ENCODE measurements around the gene ARHGDIA.
A peak's percentile ranks its signal among the peaks of the same experiment; 100 is the strongest.

The ARHGDIA gene

DNA sequence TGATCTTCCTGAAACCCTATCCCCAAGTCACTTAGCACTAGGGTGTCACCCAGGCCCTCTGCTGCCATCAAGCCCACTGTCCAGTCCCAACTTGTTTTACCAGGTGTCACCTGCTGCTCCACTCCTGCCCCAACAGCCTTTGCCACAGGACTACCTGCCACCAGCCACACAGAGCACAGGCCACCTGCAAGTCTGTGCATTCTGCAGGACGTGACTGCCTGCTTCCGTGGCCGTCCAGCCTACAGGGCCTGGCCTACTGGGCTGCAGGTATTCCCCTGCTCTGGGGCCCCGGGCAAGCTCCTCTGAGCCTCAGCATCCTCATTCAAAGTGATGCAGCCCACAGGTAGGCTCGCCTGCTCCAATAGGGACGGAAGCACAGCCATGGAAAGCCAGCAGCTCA is 41.3 kb downstream of the ARHGDIA start:
- no peak for TF ChIP-seq CTCF (IDR thresholded peaks at IDR 0.05; ENCODE audit: low read depth, low read length, missing control alignments)
- DNase-seq, result no peak
- no peaks in the 10 kb centered on the region for H3K36me3 ChIP-seq (replicated peaks)
- H3K4me3 ChIP-seq (ENCODE audit: low read depth, low read length), result no peak overlapping the region
- no peaks in the 10 kb centered on the region for H3K27me3 ChIP-seq (replicated peaks)
- in situ Hi-C loops (cut with HindIII; ENCODE audit: low pct_ligation_motif_present, low sequenced_read_pairs), result no loop called here
- no peak overlapping the region for H3K27ac ChIP-seq

- Histone ChIP-seq H3K36me3 (replicated peaks) (peaks cover 3% of the 10 kb centered on the region), H3K27ac (no peak overlapping the region), H3K4me3 (ENCODE audit: low read depth, low read length) (no peak overlapping the region), H3K27me3 (replicated peaks) (no peaks in the 10 kb centered on the region)
- TF ChIP-seq CTCF (IDR thresholded peaks at IDR 0.05; ENCODE audit: low read depth, low read length, missing control alignments), result no peak
- DNase-seq, result no peak
- in situ Hi-C loops (cut with HindIII; ENCODE audit: low pct_ligation_motif_present, low sequenced_read_pairs), result no loop called here
Measured at GRCh38 chr17:81828656-81829055, 42.5 kb downstream of the ARHGDIA start.

- Histone ChIP-seq H3K36me3 (replicated peaks) (peaks cover 6% of the 10 kb centered on the region), H3K27me3 (replicated peaks) (no peaks in the 10 kb centered on the region), H3K27ac (no peak overlapping the region), H3K4me3 (ENCODE audit: low read depth, low read length) (no peak overlapping the region)
- peak; percentile 10 for TF ChIP-seq CTCF (IDR thresholded peaks at IDR 0.05; ENCODE audit: low read depth, low read length, missing control alignments)
- no peak for DNase-seq
- in situ Hi-C loops (cut with HindIII; ENCODE audit: low pct_ligation_motif_present, low sequenced_read_pairs), result no loop called here
Measured at GRCh38 chr17:81825841-81826466, 45.2 kb downstream of the ARHGDIA start.

DNA sequence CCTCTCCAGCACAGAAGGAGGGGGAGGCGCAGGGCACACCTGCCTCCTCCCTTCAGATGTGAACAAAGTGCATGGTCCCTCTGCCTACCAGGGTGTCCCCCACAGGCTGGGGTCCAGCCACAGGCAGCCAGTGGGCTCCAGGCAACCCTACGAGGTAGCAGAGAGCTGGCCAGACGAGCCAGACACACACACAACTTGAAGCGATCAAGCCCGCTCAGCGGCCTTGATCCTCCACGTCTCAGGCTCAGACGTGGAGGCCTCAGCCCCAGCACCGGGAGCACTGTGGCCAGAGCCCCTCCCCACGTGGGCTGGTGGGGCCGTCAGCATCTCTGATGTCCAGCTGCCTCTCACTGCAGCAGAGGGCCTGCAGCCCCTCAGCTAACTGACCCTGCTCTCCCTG is 46.5 kb downstream of the ARHGDIA start:
- DNase-seq, result no peak
- Histone ChIP-seq H3K36me3 (replicated peaks) (peaks cover 6% of the 10 kb centered on the region), H3K27ac (no peak overlapping the region), H3K27me3 (replicated peaks) (no peaks in the 10 kb centered on the region), H3K4me3 (ENCODE audit: low read depth, low read length) (no peak overlapping the region)
- TF ChIP-seq CTCF (IDR thresholded peaks at IDR 0.05; ENCODE audit: low read depth, low read length, missing control alignments), result no peak
- in situ Hi-C loops (cut with HindIII; ENCODE audit: low pct_ligation_motif_present, low sequenced_read_pairs), result no loop called here

DNA sequence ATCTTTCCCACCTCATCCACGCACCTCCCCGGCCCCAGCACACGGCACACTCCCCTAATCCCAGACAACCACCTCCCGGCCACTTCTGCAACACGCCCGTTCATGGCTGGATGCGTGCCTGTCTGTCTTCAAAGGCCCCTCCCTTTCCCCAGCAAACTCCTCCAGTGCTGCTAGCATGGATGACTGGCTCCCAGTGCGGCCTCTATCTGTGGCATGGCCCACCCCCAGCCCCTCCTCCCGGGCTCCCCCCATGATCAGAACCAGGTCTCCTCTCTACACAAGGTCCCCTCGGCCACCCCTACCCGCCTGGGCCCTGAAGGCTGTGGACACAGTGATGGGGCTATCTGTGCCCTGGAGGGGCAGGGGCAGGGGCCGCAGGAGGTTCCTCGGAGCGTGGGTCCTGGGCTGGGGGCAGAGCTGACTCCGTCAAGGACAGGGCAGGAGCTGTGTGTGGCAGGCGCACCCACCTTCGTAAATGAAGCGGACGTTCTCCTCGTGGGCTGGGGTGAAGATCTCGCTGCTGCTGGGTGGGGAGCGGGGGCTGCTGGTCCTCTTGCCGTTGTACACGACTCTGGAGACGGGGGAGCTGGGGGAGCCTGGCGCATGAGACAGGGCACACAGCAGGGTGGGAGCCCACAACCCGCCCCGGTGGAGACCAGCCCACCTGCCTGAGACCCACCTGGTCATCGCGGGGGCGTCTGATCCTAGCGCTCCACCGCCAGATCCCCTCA is 47.2 kb downstream of the ARHGDIA start:
- TF ChIP-seq CTCF (IDR thresholded peaks at IDR 0.05; ENCODE audit: low read depth, low read length, missing control alignments), result no peak
- Histone ChIP-seq H3K27ac (no peak overlapping the region), H3K27me3 (replicated peaks) (no peaks in the 10 kb centered on the region), H3K4me3 (ENCODE audit: low read depth, low read length) (no peak overlapping the region), H3K36me3 (replicated peaks) (peaks cover 6% of the 10 kb centered on the region)
- in situ Hi-C loops (cut with HindIII; ENCODE audit: low pct_ligation_motif_present, low sequenced_read_pairs), result no loop called here
- no peak for DNase-seq

Measured in brain microvascular endothelial cell (primary cell).